Liver (tissue), 3 donors: Measurements from ENCODE around the gene KANSL1.

Experiments
- CTCF ChIP-seq: fragments of 150-350 bp; IDR thresholded peaks from 2 replicates; pipeline ENCODE4 v1.5.1; 2017; ENCODE audit warnings: improper control_type of control experiment, low read depth, low read length; ENCODE audit not compliant: missing input control
- EGR1 ChIP-seq, 2 donors: IDR thresholded peaks; 2 replicates each; pipeline ENCODE4 v1.6.1; 2016 to 2018; ENCODE audit warnings: antibody characterized with exemption in 2 of 2, low read depth in 2 of 2
- GABPA ChIP-seq, 2 donors: IDR thresholded peaks in 1 of 2; conservative IDR thresholded peaks in 1 of 2; 2 replicates each; pipeline ENCODE4 v1.6.1; 2016; ENCODE audit warnings: antibody characterized with exemption in 2 of 2, mild to moderate bottlenecking in 1 of 2, moderate library complexity in 1 of 2
- JUND ChIP-seq, 2 donors: IDR thresholded peaks; 2 replicates each; pipeline ENCODE4 v1.6.1; 2016; ENCODE audit warnings: antibody characterized with exemption in 2 of 2
- RAD21 ChIP-seq, 2 donors: IDR thresholded peaks; 2 replicates each; pipeline ENCODE4 v1.6.1; 2016; ENCODE audit warnings: antibody characterized with exemption in 2 of 2, mild to moderate bottlenecking in 2 of 2
- SP1 ChIP-seq: IDR thresholded peaks from 2 replicates; pipeline ENCODE4 v1.6.1; 2018; ENCODE audit warnings: antibody characterized with exemption, mild to moderate bottlenecking
- TAF1 ChIP-seq: conservative IDR thresholded peaks from 2 replicates; pipeline ENCODE4 v1.6.1; 2016; ENCODE audit warnings: antibody characterized with exemption, mild to moderate bottlenecking
- YY1 ChIP-seq: IDR thresholded peaks from 2 replicates; pipeline ENCODE4 v1.6.1; 2016; ENCODE audit warnings: antibody characterized with exemption, mild to moderate bottlenecking
- TF ChIP-seq, protein P1 (sequence below): IDR thresholded peaks from 2 replicates; pipeline ENCODE4 v1.6.1; 2016; ENCODE audit warnings: antibody characterized with exemption
- donor health status: healthy.
- donor health status: healthy.

GRCh38 chr17:46080118-46081017 is 112.9 kb downstream of the KANSL1 start:
- no peak for TF ChIP-seq CTCF
- TF ChIP-seq, protein P1, sequence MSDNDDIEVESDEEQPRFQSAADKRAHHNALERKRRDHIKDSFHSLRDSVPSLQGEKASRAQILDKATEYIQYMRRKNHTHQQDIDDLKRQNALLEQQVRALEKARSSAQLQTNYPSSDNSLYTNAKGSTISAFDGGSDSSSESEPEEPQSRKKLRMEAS, result no peak
- no peak for TF ChIP-seq YY1
- no peak for TF ChIP-seq EGR1 (IDR thresholded peaks at IDR 0.05; ENCODE audit: low read depth in 2 of 2)
- TF ChIP-seq TAF1, result no peak
- TF ChIP-seq GABPA (IDR thresholded peaks at IDR 0.05 in 1 of 2, conservative IDR thresholded peaks at IDR 0.05 in 1 of 2), result no peak
- TF ChIP-seq JUND (IDR thresholded peaks at IDR 0.05), result no peak
- no peak for TF ChIP-seq SP1
- TF ChIP-seq RAD21 (IDR thresholded peaks at IDR 0.05), result no peak
